ENCODE measurements around the gene MCTP1. TPM values are rescaled to one million over a fixed set of nuclear protein-coding genes. Genes with fewer than 3 reads are reported as not detected.

MCTP1 gene
- total RNA-seq, 1 donor from 2014 or later: 9.9 TPM

GRCh38 chr5:94769996-94770395 is 514.9 kb downstream of the MCTP1 start:
- DNase-seq (ENCODE audit: low spot score): no peak

GRCh38 chr5:94761786-94762185 is 523.1 kb downstream of the MCTP1 start:
- DNase-seq (ENCODE audit: low spot score): no peak

GRCh38 chr5:94761055-94761454 is 523.8 kb downstream of the MCTP1 start:
- no peak for DNase-seq (ENCODE audit: low spot score)

GRCh38 chr5:94759961-94760360 is 524.9 kb downstream of the MCTP1 start:
- DNase-seq (ENCODE audit: low spot score): no peak

- DNase-seq (ENCODE audit: low spot score): no peak
Measured at GRCh38 chr5:94759022-94759421, 525.9 kb downstream of the MCTP1 start.

GRCh38 chr5:94754824-94755223 is 530.1 kb downstream of the MCTP1 start:
- no peak for DNase-seq (ENCODE audit: low spot score)

GRCh38 chr5:94751460-94751859 is 533.4 kb downstream of the MCTP1 start:
- no peak for DNase-seq (ENCODE audit: low spot score)

- no peak for DNase-seq (ENCODE audit: low spot score)
Measured at GRCh38 chr5:94750681-94751080, 534.2 kb downstream of the MCTP1 start.

- DNase-seq (ENCODE audit: low spot score): no peak
Measured at GRCh38 chr5:94749042-94749441, 535.9 kb downstream of the MCTP1 start.

GRCh38 chr5:94748212-94748611 is 536.7 kb downstream of the MCTP1 start:
- DNase-seq (ENCODE audit: low spot score): no peak

GRCh38 chr5:94747371-94747770 is 537.5 kb downstream of the MCTP1 start:
- DNase-seq (ENCODE audit: low spot score): no peak

GRCh38 chr5:94746731-94747124 is 538.2 kb downstream of the MCTP1 start:
- no peak for DNase-seq (ENCODE audit: low spot score)

GRCh38 chr5:94745786-94746730 is 538.8 kb downstream of the MCTP1 start:
- DNase-seq (ENCODE audit: low spot score): no peak

GRCh38 chr5:94744906-94745305 is 540.0 kb downstream of the MCTP1 start:
- no peak for DNase-seq (ENCODE audit: low spot score)

GRCh38 chr5:94742852-94743251 is 542.0 kb downstream of the MCTP1 start:
- DNase-seq (ENCODE audit: low spot score): no peak

GRCh38 chr5:94740286-94740685 is 544.6 kb downstream of the MCTP1 start:
- no peak for DNase-seq (ENCODE audit: low spot score)

- DNase-seq (ENCODE audit: low spot score): no peak
Measured at GRCh38 chr5:94736498-94736897, 548.4 kb downstream of the MCTP1 start.

GRCh38 chr5:94731471-94731870 is 553.4 kb downstream of the MCTP1 start:
- DNase-seq (ENCODE audit: low spot score): no peak

GRCh38 chr5:94725142-94725541 is 559.8 kb downstream of the MCTP1 start:
- DNase-seq (ENCODE audit: low spot score): no peak

GRCh38 chr5:94715768-94716167 is 569.1 kb downstream of the MCTP1 start:
- DNase-seq (ENCODE audit: low spot score): no peak

- no peak for DNase-seq (ENCODE audit: low spot score)
Measured at GRCh38 chr5:94711785-94712184, 573.1 kb downstream of the MCTP1 start.

- no peak for DNase-seq (ENCODE audit: low spot score)
Measured at GRCh38 chr5:94709277-94709676, 575.6 kb downstream of the MCTP1 start.

GRCh38 chr5:94707359-94707758 is 577.5 kb downstream of the MCTP1 start:
- no peak for DNase-seq (ENCODE audit: low spot score)

- DNase-seq (ENCODE audit: low spot score): no peak
Measured at GRCh38 chr5:94705427-94705826, 579.5 kb downstream of the MCTP1 start.

All from mucosa of gallbladder (tissue), 1 donor.